Hematopoietic multipotent progenitor cell treated with erythropoietin and hydrocortisone succinate and interleukin-3 and kit ligand, for 17 days (in vitro differentiated cells): ENCODE measurements around the gene CCNJL.
A peak's percentile ranks its signal among the peaks of the same experiment; 100 is the strongest.
"Not testable (repeated sequence)": the region's sequence is repeated elsewhere in the genome, so short reads cannot be mapped to it uniquely, and the experiment has no call there.

Source experiments
- DNase-seq: peaks from one replicate; pipeline ENCODE4 v3.0.0-alpha.2; 2015; ENCODE audit warnings: low spot score

The CCNJL gene, protein sequence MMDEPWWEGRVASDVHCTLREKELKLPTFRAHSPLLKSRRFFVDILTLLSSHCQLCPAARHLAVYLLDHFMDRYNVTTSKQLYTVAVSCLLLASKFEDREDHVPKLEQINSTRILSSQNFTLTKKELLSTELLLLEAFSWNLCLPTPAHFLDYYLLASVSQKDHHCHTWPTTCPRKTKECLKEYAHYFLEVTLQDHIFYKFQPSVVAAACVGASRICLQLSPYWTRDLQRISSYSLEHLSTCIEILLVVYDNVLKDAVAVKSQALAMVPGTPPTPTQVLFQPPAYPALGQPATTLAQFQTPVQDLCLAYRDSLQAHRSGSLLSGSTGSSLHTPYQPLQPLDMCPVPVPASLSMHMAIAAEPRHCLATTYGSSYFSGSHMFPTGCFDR

DNA sequence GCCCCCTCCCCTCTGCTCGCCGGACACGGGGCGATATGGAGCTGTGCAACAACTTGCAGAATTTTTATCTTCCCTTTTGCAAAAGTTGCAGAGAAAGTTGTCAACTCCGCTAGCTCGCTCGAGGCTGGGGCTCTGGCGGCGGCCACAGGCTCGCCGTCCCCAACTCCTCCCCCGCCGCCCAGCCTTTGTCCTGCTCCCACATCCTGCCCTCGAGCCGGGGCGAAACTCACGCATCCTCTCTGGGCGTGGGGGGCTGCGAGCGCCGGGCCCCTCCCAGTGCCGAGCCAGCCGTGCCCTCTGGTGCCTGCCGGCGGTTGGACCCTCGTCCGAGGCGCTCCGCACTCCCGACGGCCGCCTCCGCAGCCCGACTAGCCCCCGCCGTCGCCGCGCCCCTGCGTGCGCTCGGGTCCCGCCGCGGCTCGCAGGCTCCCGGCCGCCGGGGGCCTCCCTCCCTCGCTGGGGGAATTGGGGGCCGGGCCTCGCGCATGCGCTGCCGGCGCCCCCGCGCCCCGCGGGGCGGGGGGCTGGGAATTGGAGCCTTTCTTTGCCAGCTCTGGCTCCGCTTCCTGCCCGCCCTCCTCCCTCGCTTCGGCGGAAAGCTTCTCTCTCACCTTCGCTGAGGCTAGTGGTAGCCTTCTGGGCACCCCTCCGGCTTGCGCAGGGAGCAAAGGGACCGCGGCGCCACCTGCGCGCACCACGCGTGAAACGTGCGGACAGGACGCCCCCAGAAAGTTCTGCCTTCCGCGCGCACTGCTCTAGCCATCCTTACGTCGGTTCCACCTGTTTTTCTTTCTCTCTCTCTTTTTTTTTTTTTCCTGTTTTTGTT is at the start of gene CCNJL:
Gene CCNJL (minus strand): TSS at position 431 of the 826 bp plus-strand sequence. CDS start 641 bp downstream, outside the sequence.
- DNase-seq = no peak

DNA sequence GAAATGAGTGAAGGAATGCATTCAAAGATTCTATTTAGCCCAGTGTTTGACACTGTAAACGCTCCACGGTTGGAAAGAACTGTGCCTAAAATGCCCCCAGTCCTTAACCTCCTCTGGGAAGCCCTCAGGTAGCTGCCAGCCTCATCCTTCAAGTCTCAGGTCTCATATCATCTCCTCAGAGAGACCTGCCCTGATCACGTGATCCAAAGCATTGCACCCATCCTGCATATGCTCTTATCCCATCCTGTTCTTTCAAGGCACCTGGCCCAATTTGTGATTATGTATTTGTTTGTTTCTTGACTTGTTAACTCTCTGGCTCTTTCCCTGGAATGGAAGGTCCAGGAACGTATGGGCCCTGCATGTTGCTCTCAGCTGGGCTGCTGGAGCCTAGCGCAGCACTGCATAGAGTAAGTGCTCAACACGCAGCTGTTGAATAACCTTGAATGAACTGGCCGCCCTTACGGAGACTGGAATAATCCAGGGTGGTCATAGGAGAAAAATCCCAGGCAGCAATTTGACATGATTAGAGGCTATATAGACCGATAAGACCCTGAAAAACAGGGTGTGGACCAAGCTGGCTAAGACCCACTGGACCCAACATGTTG is 49.4 kb upstream of the CCNJL start:
- DNase-seq = no peak

DNA sequence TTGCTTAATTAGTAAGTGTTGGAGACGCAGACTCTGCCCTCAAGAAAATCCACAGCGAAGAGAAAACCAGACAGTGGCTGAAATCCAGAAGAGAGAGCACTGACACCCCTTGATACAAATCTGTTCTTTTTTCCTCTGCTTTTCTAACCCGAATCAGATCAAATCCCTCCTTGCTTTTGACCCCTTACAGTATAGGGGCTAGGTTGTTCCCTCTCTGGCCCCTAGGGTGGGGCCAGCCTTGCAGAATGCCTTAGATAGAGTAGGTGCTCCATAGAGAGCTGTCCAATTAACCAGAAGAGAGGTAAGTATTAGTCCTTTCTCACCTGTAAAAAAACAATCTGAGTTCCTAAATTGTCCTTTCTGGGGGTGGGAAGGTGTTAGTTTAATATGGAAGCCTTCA is 47.9 kb upstream of the CCNJL start:
- DNase-seq = no peak

DNA sequence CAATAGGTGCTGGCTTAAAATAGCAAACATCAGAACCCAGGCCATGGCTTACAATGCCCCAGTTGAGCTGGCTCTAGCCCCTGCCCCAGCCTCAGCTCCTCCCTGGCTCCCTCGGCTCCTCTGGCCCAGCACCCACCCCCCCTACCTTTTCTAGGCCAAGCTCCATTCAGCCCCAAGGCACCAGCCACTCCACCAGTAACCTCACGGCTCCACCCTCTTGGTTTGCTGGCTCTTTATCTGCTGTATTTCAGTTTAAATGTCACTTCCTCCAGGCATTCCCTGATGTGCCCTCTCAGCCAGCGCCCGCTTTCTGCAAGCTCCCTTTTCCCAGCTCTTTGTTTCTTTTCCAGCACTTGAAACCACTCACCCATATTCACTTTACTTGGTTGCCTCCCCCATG is 47.5 kb upstream of the CCNJL start:
- no peak for DNase-seq

DNA sequence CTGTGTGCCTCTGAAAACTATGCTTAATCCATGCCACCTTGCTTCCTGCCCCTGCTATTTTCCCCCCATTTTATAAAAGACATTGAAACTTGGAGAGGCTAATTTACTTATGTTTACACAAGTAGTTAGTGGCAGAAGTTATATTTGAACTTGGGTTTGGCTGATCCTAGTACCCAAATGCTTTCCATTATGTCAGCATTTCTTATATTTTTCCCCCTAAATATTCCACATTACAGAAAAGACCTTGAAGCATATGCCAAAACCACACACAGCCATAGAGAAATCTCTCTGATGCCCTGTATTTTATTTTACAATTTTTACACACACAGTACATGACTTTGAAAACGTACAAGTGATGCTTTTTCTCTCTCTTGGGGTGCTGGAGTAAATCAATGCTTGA is 46.9 kb upstream of the CCNJL start:
- no peak for DNase-seq

DNA sequence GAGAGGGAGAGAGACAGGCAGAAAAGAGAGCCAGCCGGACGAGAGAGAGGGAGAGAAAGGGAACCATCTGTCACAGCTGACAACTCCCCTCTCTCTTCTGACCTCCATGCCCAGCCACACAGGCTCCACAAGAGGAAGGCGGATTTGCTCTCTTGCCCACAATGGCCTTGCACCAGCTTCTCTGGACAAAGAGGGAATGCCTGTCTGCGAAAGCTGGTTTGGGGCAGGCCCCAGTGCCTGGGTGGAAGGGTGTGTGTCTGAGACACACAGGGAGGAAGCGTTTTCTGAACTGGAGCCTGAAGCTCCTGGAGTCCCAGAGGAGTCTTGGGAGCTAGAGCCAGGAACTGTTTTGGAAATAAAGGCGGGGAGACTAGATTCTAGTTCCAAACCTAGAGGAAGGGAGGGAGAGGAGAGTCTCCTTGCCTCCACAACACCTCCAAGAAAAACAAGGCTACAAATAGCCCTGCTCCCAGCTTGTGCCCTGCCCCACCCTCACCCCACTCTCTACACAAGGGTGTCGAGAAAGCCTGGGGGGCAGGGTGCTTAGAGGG is 45.6 kb upstream of the CCNJL start:
- DNase-seq = no peak

DNA sequence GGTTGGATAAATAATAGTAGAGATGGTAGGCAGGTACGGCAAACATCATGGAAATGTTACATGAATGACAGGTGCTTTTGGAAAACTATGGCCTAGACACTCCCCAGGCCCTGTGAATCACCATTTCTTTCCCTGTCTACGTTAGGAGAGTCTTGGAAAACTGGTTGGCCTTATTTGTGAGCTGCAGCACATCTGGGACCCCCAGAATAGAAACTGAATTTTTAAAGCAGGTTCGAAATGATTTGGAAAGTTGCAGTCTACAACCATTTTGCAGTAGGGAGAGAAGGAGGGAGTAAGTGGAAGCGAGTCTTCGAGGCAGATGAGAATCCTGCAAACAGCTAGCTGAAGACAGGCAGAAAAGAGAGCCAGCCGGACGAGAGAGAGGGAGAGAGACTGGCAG is 45.0 kb upstream of the CCNJL start:
- no peak for DNase-seq

DNA sequence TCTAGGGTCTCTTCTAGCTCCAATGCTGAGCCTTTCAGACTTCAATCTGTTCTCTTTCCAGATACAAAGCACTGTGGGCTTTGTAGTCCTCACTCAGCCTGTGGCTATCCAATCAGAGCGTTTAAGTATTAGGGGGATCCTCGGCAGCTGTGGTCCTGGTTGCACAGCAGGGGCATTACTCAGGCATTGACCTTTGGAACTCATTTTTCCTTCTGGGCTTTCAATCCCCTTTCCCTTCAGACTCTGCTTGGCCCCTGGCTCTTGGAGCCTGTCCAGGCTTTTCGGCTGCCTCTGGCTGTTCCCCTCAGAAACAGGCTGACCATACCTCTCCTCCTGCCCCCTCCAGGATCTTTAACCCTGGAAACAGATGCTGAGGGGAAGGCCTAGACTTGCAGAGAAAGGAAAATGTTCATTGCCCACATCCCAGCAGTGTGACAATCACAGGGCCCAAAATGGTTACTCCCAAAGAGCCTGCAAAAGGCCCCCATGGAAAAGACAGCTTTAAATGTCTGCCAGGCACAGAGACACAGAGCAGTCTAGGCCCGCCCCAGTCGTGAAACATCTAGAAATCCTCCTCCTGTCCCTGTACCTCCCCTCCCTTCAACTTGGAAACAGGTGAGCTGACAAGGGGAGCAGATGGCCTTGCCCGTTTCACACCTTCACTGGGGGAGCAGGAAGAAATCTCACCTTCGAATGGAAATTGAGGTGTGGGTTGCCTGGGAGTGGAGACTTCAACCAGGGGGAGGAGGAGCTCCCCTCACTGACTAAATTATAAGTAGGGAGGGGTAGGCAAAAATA is 44.4 kb upstream of the CCNJL start:
- no peak for DNase-seq

DNA sequence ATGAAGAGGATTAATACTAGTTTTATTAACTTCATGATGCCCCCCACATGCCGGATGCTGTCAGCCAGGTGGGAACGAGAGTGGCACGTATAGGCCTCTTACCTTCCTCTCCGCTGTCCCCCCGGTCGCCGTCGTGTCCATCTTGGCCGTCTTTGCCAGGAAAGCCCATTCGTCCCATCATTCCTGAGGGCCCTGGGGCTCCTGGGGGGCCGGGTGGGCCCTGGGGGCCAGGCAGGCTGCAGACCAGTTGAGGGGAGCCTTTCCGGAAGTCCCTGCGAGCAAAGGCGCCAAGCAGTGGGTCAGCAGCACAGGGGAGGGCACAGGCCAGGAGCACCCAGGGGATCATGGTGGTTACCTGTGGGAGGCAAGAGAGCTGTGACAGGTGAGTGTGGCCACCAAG is 42.3 kb upstream of the CCNJL start:
- DNase-seq = no peak

DNA sequence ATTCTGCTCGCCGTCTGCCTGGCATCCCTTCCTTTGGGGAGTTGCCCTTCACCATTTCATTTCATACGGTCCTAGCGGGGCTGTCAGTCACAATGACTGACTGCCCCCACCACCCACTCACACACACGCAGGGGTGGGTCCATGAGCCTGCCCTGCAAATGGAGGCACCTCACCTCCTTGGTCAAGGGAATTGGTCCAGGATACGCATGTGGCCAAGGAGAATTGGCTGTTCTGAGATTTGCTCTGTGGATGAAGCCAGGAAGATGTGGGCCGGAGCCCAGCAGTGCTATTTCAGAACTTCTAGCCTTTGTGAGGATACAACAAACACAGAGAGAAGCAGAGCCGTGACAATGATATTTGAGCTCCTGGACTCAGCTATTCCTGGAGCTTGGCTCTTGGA is 41.0 kb upstream of the CCNJL start:
- no peak for DNase-seq

DNA sequence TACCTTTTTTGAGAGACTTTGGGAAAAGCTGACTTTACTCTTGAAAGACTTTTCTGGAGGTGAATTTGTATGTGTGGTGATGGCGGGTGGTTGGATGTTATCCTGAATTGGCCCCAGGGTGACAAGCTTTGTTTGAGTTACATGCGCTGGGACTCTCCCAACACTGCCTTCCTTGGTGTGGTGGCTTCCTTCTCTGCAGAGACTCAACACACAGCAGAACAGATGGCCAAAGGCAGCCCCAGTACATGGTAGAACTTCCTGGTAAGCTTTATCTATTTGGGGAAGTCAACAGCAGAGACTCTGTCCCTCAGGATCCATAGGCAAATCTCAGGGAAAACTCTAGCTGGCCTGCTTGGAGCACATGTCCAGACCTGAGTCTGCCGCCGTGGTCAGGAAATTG is 39.9 kb upstream of the CCNJL start:
- DNase-seq = no peak

DNA sequence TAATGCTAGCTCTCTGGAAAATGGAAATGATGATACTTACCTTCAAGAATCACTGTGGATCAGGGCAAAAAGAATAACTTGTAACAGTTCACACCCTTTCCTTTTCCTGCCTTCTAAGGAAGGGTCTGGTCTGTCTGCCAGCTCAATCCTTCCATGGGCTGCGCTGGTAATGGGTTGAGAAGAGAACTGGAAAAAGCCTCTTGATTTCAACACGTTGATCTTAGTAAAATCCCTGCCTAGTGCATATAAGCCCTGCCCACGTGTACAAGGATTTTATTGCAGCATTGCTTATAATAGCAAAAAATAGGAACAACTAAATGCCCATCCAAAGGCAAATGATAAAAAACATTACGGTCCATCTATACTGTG is 37.6 kb upstream of the CCNJL start:
- no peak for DNase-seq

DNA sequence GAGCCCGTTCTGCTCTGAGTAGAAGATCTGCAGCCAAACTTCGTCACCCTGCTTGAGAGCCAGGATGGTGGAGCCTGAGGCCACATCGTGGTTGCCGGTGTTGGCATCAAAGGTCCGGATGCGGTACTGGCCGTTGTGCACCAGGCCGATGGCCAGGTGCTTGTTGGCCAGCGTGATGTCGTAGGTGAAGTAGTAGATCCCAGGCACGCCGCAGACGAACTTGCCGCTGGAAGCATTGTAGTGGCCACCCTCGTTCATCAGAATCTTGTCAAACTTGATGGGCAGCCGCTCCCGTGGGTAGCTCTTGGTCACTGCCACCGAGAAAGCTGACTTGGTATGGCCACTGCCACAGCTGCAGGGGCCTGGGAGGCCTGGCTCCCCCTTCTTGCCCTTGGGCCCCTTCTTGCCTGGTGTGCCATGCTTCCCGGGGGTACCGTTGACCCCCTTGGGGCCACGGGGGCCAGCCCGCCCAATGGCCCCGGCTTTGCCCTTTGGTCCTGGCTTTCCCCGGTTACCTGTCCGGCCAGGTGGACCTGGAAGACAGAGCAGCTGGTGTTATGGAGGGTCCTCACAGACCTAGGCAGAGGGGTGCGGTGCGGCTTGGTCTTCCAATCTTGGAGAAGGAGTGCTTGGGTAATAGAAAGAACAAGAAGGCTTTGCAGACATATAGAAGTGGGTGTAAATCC is 37.0 kb upstream of the CCNJL start:
- no peak for DNase-seq

DNA sequence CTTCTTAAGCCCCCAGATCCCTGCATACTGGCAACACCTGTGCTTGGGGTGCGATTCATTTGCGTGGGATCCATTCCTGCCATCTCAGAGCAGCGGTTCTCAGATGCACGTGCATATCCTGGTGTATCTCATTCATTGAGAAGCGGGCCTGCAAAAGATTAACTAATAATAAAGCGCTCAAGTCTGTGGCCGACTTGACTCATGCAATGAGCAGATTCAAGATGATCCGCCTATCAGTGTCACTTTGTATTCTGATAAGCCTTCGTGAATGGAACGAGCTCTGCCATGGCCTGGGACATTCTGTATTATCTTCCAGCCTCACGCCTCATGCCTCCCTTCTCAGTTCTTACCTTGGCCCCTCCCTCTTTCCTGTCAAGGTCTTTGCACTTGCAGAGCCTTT is 35.7 kb upstream of the CCNJL start:
- DNase-seq = no peak

DNA sequence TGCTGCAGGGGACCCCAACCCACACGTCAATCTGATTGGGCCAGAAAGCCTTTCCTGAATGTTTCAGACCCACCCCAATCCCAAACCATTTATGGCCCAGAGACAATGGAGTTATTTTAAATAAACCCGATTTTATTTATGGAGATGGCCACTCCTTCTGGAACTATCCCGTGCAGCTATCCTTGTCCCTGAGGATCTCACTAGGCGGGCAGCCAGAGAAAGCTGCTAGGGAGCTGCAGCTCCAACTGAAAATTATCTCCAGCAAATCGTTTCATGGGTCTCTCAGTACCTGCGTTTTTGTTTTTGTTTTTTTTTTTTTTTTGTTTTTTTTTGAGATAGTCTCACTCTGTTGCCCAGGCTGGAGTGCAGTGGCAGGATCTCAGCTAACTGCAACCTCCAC is 35.1 kb upstream of the CCNJL start:
- no peak for DNase-seq

DNA sequence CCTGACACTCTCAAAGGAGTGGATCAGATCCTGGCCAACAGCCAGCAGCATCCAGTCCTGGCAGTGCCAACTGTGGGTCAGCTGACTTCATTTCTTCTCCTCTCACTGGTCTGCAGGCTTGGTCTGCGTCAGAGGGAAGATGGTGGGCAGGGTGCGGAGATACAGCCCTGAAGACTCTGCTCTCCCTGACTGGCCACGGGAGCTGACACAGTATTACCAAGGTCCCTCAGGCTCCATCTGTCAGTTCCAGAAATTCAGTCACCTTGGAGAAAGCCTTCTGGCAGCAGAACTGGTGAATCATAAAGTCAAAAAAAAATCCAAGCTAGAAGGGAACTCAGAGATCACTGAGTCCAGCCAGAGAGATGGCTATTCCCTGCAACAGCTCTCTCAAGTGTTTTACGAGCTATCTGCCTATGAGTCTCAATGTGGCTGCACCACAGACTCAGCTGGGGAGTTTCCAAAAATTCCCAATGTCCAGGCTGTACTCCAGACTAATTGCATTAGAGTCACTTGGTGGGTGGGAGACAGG is 30.1 kb upstream of the CCNJL start:
- no peak for DNase-seq

DNA sequence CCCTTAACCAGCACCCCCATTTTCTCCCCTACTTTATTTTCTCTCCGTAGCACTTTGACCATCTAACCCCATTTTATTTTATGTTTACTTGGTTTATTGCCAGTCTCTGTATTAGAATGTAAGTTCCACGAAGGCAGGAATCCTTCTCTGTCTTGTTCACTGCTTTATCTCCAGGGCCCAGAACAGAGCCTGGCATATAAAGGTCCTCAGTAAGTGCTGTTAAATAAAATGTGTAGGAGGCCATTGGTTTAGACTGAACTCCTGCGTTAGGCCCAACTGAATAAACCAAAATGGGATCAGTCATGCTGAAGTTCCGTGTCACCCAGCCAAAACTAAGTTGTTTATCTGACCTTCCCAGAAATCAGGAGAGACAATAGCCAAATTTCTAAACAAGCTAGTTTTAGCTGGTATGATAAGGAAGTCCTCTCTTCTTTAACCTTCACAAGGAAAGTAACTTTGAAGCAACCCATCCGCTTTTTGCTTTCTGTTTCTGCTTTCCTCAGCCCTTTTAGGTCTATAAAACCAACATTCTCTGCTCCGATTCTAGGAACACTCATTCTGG is 29.0 kb upstream of the CCNJL start:
- no peak for DNase-seq

DNA sequence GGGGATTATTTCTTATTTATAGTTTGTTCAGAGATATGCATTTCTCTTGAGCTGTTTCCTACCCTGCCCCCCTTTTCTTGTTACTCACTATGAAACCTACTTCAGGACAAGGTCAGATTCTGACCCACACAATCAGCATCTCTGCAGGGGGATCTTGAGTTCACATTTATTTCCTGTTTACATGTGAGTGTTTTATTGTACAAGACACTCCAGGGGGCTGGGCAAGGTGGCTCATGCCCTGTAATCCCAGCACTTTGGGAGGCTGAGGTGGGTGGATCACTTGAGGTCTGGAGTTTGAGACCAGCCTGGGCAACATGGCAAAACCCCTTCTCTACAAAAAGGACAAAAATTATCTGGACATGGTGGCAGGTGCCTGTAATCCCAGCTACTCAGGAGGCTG is 28.1 kb upstream of the CCNJL start:
- DNase-seq = not testable (repeated sequence)

DNA sequence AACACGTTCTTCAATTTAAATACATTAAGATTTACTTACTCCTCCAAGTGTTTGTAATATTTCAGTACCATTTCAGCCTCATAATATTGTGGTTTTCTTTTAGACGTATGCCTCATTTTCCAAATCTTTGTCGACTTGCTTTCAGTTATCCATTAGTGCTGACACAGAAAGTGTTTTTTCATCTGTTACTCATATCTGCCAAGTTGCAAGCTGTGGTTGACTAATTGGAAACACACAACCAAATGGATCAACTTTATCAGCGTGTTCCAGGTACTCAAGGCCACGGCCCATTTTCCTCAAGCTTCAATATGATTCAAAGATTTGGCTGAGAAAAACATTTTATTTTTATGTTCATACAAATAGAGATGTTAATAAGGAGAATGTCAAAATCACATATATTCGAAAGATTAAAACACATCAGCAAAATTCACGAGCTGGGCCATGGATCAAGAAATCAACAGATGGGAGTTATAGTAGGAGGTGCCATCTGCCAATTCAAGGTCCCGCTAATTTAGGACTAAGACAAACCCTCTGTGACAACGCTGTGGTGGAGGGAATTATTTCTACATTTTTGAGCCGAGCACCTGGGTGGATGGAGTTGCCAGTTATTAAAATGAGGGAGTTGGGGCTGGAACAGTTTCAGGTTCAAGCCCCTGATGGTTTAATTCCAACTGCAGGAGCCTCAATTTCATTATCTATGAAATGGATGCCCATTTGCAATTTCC is 27.2 kb upstream of the CCNJL start:
- peak; percentile 13 for DNase-seq

DNA sequence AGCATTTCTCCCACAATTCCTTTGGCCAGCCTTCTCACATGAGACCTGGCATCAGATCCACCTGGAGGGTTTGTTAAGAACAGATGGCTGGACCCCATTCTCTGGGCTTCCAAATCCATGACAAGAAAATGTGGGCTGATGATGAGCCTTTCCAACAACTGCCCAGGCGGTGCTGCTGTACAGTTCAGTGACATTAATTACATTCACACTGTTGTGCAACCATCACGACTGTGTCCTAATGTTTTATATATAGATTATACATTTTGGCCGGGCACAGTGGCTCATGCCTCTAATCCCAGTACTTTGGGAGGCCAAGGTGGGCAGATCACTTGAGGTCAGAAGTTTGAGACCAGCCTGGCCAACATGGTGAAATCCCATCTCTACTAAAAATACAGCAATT is 22.4 kb upstream of the CCNJL start:
- not testable (repeated sequence) for DNase-seq
